SKM-1 (cell line): ENCODE measurements around the gene BRPF1.
A peak's percentile ranks its signal among the peaks of the same experiment; 100 is the strongest.

Source experiments
- DNase-seq: peaks from one replicate; lab custom pipeline; 2025; ENCODE audit not compliant: unreplicated experiment; lab: John Stamatoyannopoulos, UW

BRPF1 gene

GRCh38 chr3:9731206-9732079 lies at the start of gene BRPF1:
TSS of gene BRPF1 (plus strand) at chr3:9731735. CDS start at chr3:9734141, 2,406 bp downstream.
- DNase-seq: peak; percentile 96

DNA sequence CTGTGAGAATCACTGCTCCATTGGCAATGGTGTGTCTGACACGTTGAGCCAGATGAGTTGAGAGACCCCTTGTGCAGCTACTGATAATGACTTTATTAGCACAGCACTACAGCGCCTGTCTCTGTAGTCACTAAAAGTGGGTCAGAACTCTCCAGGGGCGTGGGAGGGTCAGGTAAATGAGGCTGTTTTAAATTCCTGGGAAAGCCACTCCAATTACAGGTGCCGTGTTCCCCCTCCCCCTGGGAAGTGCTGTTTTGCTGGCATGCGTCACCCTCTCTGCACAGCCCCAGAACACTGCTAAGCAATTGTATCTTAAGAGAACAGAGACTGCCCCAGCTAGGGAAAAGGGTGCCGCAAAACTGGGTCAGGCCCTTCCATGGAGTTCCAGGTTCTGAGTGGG lies 49.4 kb upstream of the BRPF1 start:
- DNase-seq: no peak

GRCh38 chr3:9683426-9683825 lies 48.1 kb upstream of the BRPF1 start:
- no peak for DNase-seq

GRCh38 chr3:9685216-9686049 lies 46.1 kb upstream of the BRPF1 start:
- no peak for DNase-seq

DNA sequence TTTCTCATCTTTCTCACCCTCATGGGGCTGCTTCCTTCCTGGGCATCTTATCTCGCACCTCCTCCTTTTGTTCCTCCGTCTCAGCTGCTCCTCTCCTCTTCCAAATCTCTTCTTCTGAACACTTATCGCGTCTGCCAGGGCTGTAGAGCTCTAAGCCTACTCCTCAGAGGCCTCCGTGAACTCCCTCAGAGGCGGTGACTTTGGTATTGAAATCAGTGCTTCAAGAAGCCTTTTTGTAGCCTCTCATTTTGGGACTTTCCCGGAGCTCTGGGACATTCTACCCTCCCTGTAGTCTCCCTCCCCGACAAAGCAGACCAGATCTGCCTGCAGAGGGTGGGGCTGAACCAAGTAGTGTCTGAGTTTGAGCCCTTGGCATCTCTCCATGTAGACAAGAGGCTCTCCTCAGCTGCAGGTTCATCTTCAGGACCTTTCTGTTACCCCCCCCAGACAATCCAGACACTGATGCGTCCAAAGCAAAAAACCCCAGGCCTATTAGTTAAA lies 45.4 kb upstream of the BRPF1 start:
- no peak for DNase-seq

DNA sequence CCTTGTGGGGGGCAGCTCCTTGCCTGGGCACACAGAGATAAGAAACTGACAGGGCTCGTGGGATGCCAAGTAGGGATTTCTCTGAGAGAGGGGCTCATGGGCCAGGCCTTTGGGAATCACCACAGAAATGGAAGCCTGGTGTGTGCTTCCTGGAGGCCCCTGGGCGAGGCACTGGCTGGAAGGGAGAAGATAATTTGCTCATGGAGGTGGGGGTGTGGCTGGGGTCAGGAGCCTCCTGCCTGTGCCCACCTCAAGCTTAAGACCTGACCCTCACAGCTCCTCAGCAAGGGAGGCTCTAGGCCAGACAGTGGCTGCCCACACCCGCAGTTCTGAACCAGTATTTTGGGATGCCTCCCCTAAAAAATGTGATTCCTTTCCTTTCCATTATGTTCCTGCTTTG lies 44.8 kb upstream of the BRPF1 start:
- DNase-seq: no peak

DNA sequence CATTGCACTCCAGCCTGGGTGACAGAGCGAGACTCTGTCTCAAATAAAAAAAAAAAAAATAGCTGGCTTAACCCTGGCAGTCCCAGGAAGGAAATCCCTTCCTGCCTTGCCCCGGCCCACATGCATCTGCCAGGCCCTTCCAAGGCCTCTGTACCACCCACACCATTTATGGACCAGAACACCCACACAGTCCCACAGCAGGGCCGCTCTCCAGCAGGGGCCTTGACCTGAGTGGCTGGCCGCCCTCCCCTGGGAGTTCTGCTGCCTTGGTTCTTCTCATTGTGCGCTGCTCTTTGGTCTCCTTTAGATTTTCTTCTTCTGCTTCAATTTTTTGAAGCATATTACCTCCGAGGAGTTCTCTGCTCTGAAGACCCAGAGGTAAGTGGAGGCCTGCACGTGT lies 44.0 kb upstream of the BRPF1 start:
- no peak for DNase-seq

- no peak for DNase-seq
Observed at GRCh38 chr3:9688961-9689360, 42.6 kb upstream of the BRPF1 start.

DNA sequence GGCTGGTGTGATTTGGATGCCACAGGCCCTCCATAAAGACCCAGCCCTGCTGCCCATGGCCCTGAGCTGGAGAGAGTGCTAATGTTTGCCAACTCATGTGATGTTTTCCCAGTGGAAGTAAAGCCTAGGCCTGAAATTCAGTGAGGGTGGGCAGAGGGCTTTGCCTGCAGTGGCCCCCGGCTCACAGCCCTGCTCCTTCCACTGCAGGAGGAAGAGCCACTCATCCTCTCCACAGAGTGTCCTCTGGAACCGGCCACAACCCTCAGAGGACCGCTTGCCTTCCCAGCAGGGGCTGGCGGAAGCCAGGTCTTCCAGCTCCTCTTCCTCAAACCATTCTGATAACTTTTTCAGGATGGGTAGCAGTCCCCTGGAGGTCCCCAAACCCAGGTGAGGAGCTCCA lies 41.8 kb upstream of the BRPF1 start:
- DNase-seq: no peak

- no peak for DNase-seq
Observed at GRCh38 chr3:9690451-9691450, 40.8 kb upstream of the BRPF1 start.

DNA sequence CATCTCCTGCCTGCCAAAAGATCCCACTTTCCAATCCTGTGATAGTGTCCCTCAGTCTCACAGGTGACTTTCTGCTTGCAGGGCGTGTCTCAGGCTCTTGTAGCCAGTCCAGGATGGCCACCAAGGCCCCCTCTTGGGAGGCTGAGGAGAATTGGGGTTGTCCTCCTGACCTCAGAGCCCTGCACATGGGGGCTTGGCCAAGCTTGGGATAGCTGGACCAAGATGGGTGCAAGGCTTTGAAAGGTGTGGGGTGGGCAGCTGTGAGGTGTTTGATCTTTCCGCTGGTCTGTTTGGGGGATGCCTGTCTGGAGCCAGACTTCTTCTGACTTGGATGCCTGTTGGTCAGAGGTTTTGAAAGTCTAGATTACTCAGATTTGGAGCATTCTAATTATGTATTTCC lies 39.9 kb upstream of the BRPF1 start:
- no peak for DNase-seq

- no peak for DNase-seq
Observed at GRCh38 chr3:9692416-9692815, 39.1 kb upstream of the BRPF1 start.

- no peak for DNase-seq
Observed at GRCh38 chr3:9695345-9695744, 36.2 kb upstream of the BRPF1 start.

GRCh38 chr3:9695746-9696145 lies 35.8 kb upstream of the BRPF1 start:
- DNase-seq: no peak

DNA sequence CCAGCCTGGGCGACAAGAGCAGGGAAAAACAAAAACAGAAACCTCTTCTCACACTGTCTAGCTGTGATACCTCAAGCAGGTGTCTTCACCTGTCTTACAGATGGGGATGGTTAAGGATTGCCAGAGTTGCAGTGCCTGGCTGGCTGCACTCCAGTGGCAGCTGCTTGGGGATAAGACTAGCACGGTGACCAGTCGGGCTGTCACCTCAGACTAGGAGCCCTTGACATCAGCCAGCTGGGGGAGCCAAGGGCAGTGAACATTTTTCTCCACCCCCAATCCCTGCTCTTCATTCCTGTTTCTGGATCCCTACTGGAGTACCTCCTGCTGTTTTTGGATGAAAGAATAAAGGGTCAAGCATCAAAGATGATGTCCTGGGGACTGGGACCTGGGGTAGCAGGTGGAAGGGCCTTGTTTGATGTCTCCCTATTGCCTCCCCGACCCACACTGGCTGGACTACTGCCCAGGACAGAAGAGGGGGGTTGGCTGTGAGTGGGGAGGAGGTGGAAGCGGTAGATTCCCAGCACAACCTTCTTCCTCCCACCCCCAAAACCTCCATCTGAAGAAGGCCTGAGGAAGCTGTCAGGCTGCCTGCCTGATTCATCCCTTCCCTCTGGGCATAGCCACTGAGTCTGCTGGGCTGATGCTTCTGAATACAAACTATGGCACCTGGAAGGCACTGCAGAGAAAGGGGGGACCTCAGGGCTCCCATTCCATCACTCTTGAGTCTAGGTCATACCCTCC lies 34.9 kb upstream of the BRPF1 start:
- no peak for DNase-seq

DNA sequence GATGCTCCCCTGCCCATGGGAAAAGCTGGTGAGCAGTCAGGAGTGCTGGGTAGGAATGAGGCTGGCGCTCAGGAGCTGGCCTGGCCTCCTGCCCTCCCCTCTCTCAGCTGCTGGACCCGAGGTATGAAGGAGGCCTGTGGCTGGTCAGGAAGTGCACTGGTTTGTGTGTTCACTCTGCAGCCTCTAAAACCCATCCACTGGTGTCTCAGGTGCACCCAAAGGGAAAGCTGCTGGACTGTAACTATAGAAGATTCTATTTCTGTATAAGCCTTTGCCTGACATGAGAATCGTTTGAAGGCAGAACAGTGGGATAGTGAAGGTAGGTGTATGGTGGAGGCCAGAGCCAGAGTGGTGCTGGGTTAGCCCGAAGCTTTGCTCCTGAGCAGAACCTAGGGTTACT lies 33.6 kb upstream of the BRPF1 start:
- DNase-seq: no peak

- no peak for DNase-seq
Observed at GRCh38 chr3:9698293-9698692, 33.2 kb upstream of the BRPF1 start.

- no peak for DNase-seq
Observed at GRCh38 chr3:9700536-9700935, 31.0 kb upstream of the BRPF1 start.

DNA sequence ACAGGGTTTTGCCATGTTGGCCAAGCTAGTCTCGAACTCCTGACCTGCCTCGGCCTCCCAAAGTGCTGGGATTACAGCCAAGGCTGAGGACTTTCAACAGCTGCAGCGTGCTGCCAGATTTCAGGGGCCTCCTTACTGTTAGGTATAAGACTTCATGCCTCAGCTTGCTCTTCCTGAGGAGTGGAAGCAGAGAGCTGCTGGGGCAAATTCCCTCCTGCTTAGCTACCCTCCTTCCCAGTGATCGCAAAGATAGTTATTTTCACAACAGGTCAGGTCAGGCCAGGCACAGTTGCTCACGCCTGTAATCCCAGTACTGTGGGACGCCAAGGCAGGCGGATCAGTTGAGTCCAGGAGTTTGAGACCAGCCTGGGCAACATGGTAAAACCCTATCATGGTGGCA lies 30.5 kb upstream of the BRPF1 start:
- no peak for DNase-seq

- DNase-seq: no peak
Observed at GRCh38 chr3:9701711-9702110, 29.8 kb upstream of the BRPF1 start.
